Iris pigment epithelial cell (primary cell): Measurements from ENCODE around the gene RAB11FIP2.
A peak's percentile ranks its signal among the peaks of the same experiment; 100 is the strongest.

ENCODE experiments used
- DNase-seq: peaks from one replicate; pipeline ENCODE4 v3.0.0-alpha.2; 2011; ENCODE audit warnings: low read depth

Gene RAB11FIP2

DNA sequence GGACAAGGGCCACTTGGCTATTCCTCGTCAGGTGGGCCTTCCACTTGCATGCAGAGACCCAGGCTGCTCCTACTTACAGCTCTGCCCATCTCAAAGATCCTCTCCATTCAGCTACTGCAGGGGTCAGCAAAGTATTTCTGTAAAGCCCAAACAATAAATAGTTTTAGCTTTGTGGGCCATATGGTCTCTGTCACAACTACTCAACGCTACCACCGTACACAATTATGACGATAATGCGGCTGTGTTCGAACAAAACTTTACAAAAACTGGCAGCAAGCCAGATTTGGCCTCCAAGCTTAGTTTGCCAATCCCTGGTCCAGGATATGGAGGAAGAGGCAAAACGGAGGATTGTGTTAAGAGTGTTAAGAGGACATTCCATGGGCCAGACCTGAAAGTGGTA lies 12.8 kb downstream of the RAB11FIP2 start:
- DNase-seq: no peak

DNA sequence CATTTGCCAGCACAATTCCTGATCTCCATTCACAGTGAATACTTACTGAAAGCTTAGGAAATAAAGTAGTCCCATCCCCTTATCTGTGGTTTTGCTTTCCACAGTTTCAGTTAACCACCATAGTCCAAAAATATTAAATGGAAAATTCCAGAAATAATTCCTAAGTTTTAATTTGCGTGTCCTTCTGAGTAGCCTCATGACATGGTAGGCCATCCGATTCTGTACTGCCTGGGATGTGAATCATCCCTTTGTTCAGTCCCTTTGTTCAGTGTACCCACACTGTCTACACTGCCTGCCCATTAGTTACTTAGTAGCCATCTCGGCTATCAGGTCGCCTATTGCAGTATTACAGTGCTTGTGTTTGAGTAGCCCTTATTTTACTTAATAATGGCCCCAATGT lies 14.2 kb downstream of the RAB11FIP2 start:
- DNase-seq: no peak

DNA sequence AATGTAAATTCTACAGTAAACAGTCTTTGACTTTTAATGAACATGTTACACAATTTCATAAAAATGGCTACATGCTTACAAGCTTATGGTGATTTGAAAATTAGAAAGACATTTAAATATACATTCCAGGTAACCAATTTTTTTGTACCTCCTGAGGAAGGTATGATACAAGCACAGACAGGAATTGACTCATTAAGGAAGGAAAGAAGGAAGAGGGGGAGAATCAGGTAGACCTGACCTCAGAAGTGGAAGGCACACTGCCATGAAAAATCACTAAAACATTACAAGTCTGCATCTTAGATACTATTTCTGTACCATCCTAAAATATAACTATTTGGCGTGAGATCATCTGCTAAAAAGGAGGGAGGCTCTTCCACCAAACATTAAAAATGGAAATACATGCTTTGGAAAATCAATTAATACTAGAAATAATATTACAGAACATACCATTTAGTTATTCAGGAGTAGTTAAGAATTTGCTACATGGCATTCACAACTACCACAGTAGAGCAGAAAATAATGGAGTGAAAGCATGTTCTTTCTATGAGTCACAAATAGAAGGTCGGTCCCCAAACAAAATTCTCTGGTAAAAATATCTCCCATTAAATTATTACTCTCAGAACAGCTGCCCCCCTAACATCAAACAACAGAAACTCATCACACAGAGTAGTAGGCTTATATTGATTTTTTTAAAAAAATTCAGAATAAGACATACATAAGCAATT lies 15.2 kb downstream of the RAB11FIP2 start:
- no peak for DNase-seq

DNA sequence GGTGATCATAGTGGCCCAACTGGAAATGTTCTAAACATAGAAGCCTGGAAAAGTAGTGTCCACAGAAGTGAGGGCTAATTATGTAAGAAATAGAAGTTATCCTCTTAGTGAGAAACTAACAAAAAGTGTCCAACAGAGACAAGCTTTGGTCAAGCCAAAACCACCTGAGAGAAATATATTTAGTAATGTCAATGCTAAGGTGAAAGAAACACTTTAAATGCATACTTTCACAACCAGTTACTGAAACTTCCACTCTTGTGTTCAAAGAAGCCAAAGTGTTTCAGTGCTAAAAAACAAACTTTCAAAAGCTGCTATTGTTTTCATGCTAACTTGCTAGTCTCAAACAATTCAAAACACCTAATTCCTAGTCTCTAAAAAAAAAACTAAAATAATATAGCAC lies 18.1 kb downstream of the RAB11FIP2 start:
- no peak for DNase-seq

DNA sequence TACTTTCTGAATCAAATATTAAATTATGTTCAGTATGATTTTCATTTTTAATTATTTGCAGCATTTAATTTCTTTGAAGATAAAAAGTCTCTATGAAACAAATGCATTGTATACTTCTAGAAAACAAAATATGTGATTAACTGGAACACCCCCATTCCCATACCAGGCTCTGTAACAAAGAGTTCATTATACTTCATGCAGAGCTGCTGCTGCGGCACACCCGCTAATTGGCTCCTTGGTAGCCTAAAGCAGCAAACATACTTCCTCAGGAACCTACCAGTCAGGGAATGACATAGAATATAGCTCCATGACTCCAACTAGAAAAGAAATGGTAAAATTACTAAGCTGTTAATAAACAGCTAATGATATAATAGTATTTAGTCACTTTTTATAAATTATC lies 19.3 kb downstream of the RAB11FIP2 start:
- DNase-seq: no peak

DNA sequence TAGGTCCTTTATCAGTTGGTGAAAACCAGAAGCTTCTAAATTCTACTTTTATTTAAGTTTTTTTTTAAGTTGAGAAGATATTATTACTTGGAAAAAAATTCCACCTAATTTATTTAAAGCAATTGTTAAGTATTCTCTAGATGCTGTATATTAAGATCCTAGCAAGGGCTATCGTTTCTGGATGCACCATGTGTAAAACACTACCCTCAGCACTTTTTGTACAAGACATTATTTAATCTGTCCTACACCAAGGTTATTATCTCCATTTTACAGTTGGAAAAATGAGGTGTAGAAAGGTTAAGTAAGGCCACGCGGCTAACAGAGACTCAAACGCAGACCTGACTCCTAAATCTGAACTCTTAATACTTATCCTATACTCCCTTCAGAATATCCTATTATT lies 19.8 kb downstream of the RAB11FIP2 start:
- no peak for DNase-seq

DNA sequence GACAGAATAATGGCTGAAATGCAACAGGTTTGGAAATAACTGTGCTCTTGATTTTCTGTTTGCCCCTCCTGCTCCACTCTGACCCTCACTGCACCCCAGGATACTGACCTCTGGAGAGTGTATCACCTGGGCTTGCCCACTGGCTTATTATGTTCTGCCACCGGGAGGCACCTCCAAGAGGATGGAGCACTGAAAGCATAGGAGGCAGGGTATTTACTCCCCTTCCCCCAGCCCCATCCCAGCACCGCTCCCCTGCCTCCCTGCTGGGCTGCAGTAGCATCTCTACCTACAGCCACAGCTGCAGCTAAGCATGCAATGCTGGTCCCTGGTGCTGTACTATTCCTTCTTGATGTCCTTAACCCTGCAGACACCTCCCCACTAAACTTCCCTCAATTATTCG lies 26.4 kb downstream of the RAB11FIP2 start:
- no peak for DNase-seq

DNA sequence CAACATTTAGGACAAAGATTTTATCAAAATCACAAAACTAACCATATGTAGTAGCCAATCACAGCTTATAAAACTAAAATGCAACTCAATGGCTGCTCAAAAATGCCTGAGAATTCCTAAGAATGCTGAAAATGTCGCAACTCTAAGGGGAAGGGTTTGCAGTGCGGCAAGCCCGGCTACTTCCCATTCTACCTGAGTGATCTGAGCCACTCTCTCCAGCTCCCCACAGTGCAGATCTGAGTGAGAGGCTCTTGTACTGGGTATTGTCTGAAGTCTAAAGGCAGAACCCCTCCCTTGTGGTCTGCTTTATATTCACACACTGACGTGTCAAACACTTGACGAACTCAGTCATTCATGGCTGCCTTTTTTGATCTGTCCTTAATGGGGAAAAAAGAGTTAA lies 28.9 kb downstream of the RAB11FIP2 start:
- DNase-seq: no peak

DNA sequence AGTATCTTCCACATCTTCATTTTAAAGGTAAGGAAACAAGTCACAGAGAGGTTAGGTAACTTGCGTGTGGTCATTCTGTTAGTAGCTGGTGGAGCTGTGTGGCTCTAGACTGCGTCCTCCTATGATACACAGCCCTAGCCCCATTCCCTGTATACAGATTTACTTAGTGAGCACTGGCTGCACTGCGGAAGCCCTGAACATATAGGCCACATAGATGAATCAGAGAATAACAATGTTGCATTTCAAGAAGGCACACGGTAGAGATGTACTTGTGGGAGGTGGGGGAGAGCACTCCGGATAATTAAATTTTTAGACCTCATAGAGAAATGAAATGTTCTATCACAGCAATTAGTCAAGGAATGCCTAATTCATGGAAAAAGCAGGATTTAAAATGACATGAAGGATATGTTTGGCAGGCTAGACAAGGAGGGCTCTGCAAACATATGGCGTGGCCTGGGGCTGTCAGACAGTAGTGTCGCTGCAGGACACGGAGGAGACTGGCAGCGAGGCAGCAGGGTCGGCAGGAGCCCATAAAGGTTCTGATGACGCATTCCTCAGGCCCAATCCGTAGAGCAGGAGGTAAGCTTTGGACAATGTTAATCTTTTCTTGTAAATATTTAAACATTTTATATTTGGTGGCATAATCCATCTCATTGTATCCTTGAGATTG lies 29.5 kb downstream of the RAB11FIP2 start:
- DNase-seq: no peak

DNA sequence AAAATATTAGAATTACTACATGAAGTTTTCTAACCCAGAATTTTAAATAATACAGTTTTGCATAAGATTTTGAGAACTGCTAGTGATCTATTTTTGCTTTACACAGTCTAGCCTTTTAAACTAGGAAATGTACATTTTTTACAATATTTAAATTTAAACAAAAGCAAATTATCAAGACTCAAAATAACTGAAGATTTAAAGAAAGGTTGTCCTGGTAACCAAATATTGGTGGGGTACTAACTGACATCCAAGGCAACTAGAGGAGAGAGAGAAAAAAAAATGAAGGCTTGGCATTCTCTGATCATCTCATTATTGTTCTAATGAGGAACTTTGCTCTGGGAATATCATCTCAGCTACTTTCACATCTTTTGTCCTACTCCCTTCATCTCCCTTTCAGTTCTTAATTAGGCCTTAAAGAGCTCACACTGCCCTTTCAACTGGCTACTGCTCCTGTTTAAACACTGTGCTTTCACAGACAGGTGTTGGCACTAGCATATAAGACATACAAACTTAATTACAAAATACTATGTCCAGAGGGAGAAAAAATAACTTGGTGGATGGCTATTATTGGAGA lies 33.7 kb downstream of the RAB11FIP2 start:
- no peak for DNase-seq

DNA sequence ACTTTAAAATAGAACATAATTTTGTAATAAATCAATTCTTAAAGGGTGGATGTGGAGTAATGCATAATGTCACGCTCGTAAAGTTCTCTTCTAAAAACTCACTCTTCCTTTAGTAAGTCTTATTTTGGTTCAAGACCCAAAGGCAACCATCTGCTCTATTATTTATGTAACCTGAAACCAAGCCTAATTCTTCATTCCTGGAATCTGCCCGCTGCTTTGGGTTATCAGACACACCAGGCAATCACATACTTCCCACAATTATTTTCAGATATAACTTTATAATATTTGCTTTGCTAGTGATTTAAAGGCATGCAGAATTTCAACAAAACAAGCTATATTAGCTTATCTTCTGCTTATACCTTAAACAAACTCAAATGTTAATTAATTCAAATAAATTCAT lies 39.0 kb downstream of the RAB11FIP2 start:
- peak; percentile 22 for DNase-seq

DNA sequence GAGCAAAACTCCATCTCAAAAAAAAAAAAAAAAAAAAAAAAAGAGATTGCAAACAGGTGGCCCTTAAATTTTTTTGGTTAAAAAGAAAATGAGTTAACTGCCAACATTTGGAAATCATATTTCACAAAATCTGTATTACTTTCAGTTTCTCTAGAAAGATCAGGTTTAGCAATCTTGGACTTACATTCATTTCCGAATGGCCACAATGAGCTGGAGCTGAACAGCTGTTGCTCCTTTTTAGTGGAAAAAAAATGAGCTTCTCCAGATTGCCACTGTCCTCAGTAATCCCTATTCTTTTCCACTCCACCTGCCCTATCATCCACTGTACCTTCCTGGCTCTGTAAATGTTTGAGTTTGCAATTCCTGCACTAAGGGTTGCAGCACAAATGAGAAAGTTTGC lies 43.6 kb downstream of the RAB11FIP2 start:
- DNase-seq: no peak

DNA sequence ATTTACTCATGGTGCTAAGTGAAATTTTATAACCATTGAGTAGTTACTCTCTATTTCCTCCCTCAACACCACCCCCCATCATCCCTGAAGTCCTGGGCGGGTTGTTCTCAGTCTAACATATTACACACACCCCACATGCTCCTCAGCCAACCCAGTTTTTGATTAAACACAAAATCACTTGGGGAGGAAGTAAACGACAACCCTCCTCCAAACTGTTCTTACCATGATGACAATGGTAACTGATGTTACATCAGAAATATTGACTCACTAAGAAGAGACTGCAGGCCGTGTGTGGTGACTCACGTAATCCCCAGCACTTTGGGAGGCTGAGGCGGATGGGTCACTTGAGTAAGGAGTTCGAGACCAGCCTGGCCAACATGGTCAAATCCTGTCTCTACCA lies 44.2 kb downstream of the RAB11FIP2 start:
- DNase-seq: peak; percentile 58

DNA sequence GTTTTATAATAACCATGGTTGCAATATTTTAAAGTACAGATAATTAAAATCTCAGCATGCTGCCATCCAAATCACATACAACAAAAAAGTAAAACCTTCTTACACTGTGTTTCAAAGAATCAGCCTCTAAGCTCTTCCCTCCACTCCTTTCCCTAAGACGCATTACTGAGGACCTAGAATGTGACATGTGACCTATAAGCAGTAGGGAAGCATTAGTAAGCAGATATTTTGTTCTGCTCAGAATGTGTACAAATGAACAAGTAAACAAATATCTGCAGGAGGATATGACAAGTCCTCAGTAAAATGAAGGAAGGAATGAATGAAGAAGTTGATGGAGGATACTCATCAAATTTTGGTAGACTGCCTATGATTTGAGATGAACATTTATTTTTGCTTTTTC lies 49.1 kb downstream of the RAB11FIP2 start:
- DNase-seq: peak; percentile 36

DNA sequence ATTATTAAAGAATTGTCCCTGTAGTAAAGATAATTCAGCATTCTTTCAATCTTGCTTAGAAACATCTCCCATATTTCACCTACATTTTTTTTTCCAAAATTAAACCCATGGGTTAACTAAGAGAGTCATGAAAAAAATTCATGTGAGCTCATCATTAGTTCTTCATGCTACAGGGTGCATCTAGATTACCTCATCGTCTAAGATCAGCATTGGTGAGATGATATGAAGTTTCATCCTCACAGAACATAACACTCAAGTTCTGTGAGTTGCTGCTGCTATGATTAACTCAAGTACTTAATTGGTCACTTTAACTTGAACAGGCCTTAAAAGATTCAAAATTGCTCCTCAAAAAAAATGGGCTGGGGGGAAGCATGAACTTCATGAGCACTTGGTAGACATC lies 50.0 kb downstream of the RAB11FIP2 start:
- no peak for DNase-seq

DNA sequence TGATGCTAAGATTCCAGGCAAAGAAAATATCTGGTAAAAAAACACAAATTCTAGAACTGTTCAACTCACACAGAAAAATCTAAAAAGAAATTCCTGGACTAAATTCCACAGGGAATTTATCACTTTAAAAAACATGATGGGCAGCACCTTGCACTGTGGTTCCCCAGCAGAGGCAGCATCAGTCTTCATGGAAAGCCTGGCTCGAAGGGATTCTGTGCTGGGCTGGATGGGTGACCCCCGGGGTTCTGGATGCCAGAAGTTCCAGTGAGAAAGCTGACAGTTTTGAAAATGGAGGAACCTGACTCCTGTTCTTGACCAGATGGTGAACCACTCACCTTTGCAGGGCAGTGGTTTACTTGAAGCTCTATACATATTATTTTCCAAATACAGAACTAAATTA lies 52.0 kb downstream of the RAB11FIP2 start:
- DNase-seq: no peak

DNA sequence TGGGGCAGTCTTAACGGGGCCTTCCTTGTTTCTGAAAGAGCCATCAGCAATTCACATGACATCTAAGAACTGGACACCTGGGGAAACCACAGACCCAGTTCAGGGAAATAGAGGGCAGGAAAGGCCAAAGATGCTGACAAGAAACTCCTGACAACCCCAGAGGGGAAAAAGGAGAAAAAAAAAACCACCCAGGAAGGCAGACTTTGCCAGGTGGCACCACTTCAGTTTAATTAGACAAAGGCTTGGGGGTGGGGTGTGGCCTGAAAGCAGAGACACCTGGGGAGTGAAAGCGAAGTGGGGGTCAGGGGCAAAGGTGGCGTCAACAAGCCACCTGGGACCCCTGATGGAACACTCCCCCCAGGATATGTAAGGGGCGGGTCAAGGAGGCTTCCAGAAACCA lies 53.6 kb downstream of the RAB11FIP2 start:
- DNase-seq: no peak

DNA sequence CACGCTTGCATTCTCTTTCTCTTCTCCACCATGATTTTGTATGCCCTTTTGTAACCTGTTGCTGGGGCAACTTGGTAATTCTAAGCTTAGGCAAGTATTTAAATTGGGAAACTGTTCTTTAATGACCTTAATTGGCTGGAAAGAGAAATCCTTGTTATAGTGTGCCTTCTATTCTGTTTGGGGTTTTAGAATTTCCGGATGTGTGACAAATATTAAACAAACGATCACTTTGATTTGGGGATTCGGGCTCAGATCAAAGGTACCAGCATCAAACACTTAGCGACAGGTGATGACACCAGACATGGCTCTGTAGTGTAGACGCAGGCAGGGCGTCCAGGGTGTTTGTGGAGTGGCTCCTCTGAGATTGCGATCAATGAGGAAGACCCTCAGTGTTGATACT lies 55.0 kb downstream of the RAB11FIP2 start:
- DNase-seq: no peak

DNA sequence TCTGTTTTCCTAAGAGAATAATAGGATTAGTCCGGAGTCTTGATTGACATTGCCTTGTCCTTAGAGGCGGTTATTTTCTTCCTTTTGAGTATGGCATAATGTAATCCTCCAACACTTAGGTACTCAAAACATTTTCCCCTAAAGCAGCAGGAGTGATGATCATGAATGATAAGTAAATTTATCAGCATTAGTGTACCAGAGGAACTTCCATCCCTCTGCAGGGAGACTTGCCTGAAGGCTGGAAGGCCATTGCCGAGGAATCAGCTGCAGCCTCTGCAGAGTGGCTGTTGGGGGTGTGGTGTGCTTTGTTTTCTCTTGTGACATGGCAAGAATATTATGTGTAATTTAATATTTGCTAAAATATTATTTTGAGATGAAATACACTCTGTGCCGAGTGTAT lies 56.8 kb downstream of the RAB11FIP2 start:
- no peak for DNase-seq

DNA sequence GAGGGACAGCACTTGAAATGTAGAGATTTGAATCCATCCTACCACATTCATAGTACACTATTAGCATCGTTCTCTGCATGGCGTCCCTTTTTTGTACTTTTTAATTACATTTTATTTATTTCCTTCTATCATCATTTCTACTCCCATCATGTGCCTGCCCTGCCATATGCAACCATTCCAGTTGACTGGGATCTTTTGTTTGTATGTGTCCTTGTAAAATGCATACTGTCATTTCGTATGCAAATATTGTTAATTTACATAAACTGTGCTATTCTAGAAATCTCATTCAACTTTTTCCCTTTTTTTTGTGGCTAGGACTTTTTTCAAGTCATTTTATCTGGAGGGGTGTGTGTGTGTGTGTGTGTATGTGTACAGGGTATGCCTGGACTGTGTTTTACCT lies 57.9 kb downstream of the RAB11FIP2 start:
- DNase-seq: no peak

DNA sequence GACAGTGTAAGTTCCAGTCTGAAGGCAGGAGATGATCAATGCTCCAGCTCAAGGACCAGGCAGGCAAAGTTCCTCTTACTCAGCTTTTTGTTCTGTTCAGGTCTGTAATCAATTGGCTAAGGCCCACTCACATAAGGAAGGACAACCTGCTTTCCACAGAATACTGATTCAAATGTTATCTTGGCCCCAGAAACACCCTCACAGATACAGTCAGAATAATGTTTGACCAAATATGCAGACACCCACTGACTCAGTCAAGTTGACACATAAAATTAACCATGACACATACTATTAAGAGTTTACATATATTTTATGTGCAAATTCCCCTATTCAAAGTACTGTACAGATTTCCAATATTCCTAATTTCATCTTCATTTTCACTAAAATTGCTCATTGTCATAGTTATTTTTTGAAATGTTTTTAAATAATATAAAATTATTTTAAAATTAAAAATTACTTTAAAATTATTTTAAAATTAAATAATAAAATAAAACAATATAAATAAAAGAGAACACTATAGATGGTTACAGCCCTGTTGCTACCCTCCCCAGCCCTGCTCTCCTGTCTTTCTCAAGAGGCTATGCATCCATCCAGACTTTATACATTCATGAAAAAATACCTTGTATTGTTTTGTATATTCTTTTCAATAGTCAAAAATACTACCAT lies 59.4 kb downstream of the RAB11FIP2 start:
- peak; percentile 6 for DNase-seq

DNA sequence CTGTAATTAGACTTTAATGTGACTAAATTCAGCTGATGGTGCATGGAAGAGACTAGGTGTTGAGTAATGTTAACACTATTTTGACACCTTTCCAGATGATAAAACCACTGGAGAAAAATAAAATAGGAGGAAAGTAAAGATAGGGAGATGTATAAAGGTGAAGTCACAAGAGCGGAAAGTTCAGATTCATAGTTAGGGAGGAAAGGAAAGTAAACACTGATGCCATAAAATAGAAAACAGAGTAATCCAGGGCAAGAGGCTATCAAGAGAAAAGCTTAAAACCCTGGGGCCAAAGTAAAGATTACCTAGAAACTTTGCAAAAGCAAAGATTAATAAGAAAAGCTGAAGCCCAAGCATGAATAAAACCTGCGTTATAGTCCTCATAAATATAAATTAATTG lies 62.8 kb downstream of the RAB11FIP2 start:
- no peak for DNase-seq
